IMR-90 (cell line): ENCODE data around the gene GGT5. TPM values are rescaled to one million over a fixed set of nuclear protein-coding genes. Genes with fewer than 3 reads are reported as not detected.
A peak's percentile ranks its signal among the peaks of the same experiment; 100 is the strongest.
"Not testable (repeated sequence)": the region's sequence is repeated elsewhere in the genome, so short reads cannot be mapped to it uniquely, and the experiment has no call there.

Experiments used
- ATAC-seq: fragments of 200-7000 bp; cut with Tn5 transposase; 2 replicates; pipeline ENCODE4 v1.9.1; 2020; ENCODE audit warnings: low read depth, mild to moderate bottlenecking, moderate library complexity
- BruUV-seq: library from RNA; stranded (reverse); fragments of 400-500 nt; replicated peaks from 2 replicates; lab custom pipeline; 2021; lab: Mats Ljungman, UMichigan
- CTCF ChIA-PET: fragments of 300-600 bp; formaldehyde crosslinking; extraction: SDS; loops from one replicate; lab custom pipeline; 2021; ENCODE audit warnings: antibody characterized with exemption; lab: Yijun Ruan, JAX
- POLR2A ChIA-PET: fragments of 300-600 bp; sonication (Branson Sonifier 250); formaldehyde crosslinking; loops from one replicate; lab custom pipeline; 2022; ENCODE audit warnings: antibody characterized with exemption; ENCODE audit not compliant: unreplicated experiment; lab: Charles Lee
- DNase-seq: peaks from one replicate; pipeline ENCODE4 v3.0.0; 2013
- H2AFZ ChIP-seq: replicated peaks from 2 replicates; pipeline ENCODE3; 2013; ENCODE audit warnings: low read length, mild to moderate bottlenecking; ENCODE audit not compliant: poor library complexity
- H2AK5ac ChIP-seq: 2 replicates; pipeline ENCODE4 v1.6.1; 2013; ENCODE audit warnings: low read depth, low read length, inconsistent platforms
- H2AK9ac ChIP-seq: replicated peaks from 2 replicates; pipeline ENCODE3; 2013; ENCODE audit warnings: mild to moderate bottlenecking, low read depth, low read length, moderate library complexity; ENCODE audit not compliant: poor library complexity
- H2BK120ac ChIP-seq: 2 replicates; pipeline ENCODE4 v1.6.1; 2013; ENCODE audit warnings: low read depth, low read length, inconsistent platforms
- H2BK15ac ChIP-seq: 3 replicates; pipeline ENCODE4 v1.6.1; 2013; ENCODE audit warnings: low read depth, low read length, inconsistent platforms
- H2BK20ac ChIP-seq: 2 replicates; pipeline ENCODE4 v1.6.1; 2013; ENCODE audit warnings: low read depth, mild to moderate bottlenecking, inconsistent platforms, low read length, moderate library complexity
- H2BK5ac ChIP-seq: 2 replicates; pipeline ENCODE4 v1.6.1; 2013; ENCODE audit warnings: mild to moderate bottlenecking, low read depth, low read length, inconsistent platforms; ENCODE audit not compliant: poor library complexity, severe bottlenecking
- H3K14ac ChIP-seq: replicated peaks from 2 replicates; pipeline ENCODE4 v1.6.1; 2013; ENCODE audit warnings: low read depth, low read length, inconsistent platforms
- H3K18ac ChIP-seq: 2 replicates; pipeline ENCODE4 v1.6.1; 2013; ENCODE audit warnings: low read depth, low read length, control low read depth
- H3K23ac ChIP-seq: 2 replicates; pipeline ENCODE4 v1.6.1; 2013; ENCODE audit warnings: low read depth, low read length, inconsistent platforms
- H3K27ac ChIP-seq: 2 replicates; pipeline ENCODE4 v1.5.1; 2013; ENCODE audit warnings: mild to moderate bottlenecking, control low read depth, low read length; ENCODE audit not compliant: insufficient read depth
- H3K27me3 ChIP-seq: 2 replicates; pipeline ENCODE4 v1.6.1; 2013; ENCODE audit warnings: low read length; ENCODE audit not compliant: control insufficient read depth, insufficient read depth
- H3K36me3 ChIP-seq: 2 replicates; pipeline ENCODE4 v1.6.1; 2013; ENCODE audit warnings: low read length, mixed read lengths; ENCODE audit not compliant: control insufficient read depth, insufficient read depth
- H3K4ac ChIP-seq: 2 replicates; pipeline ENCODE4 v1.6.1; 2013; ENCODE audit warnings: low read depth, low read length, inconsistent platforms
- H3K4me1 ChIP-seq: 2 replicates; pipeline ENCODE4 v1.6.1; 2013; ENCODE audit warnings: low read length, mixed read lengths; ENCODE audit not compliant: control insufficient read depth, insufficient read depth
- H3K4me2 ChIP-seq: 2 replicates; pipeline ENCODE4 v1.6.1; 2013; ENCODE audit warnings: low read depth, mild to moderate bottlenecking, control low read depth, low read length, moderate library complexity
- H3K4me3 ChIP-seq: 2 replicates; pipeline ENCODE4 v1.5.1; 2013; ENCODE audit warnings: low read depth, mild to moderate bottlenecking, control low read depth, low read length, moderate library complexity; ENCODE audit not compliant: insufficient read depth
- H3K56ac ChIP-seq: 2 replicates; pipeline ENCODE4 v1.6.1; 2013; ENCODE audit warnings: low read length, inconsistent platforms; ENCODE audit not compliant: insufficient read depth; ENCODE audit errors: extremely low read depth
- H3K79me1 ChIP-seq, 2 experiments: 2 replicates each; pipeline ENCODE4 v1.6.1; 2013; ENCODE audit warnings: low read length in 2 of 2, inconsistent platforms in 1 of 2, low read depth in 1 of 2
- H3K9ac ChIP-seq: 2 replicates; pipeline ENCODE4 v1.6.1; 2013; ENCODE audit warnings: low read depth, low read length, control low read depth
- H3K9me1 ChIP-seq: 2 replicates; pipeline ENCODE4 v1.6.1; 2013; ENCODE audit warnings: low read length, inconsistent platforms; ENCODE audit not compliant: insufficient read depth
- H3K9me3 ChIP-seq: 2 replicates; pipeline ENCODE4 v1.6.1; 2013; ENCODE audit warnings: low read length; ENCODE audit not compliant: control insufficient read depth, insufficient read depth
- H4K20me1 ChIP-seq: 2 replicates; pipeline ENCODE4 v1.6.1; 2013; ENCODE audit warnings: low read length, inconsistent platforms; ENCODE audit not compliant: insufficient read depth
- H4K5ac ChIP-seq: 2 replicates; pipeline ENCODE4 v1.6.1; 2013; ENCODE audit warnings: mild to moderate bottlenecking, low read depth, low read length, control low read depth
- H4K8ac ChIP-seq, 2 experiments: 2 replicates each; pipeline ENCODE4 v1.6.1; 2013; ENCODE audit warnings: low read depth in 2 of 2, low read length in 2 of 2, control low read depth in 1 of 2, inconsistent platforms in 1 of 2
- H4K91ac ChIP-seq: 2 replicates; pipeline ENCODE4 v1.6.1; 2013; ENCODE audit warnings: low read depth, low read length, inconsistent platforms; ENCODE audit not compliant: insufficient read depth
- CTCF ChIP-seq: conservative IDR thresholded peaks from 2 replicates; pipeline ENCODE4 v1.5.1; 2012; ENCODE audit warnings: mild to moderate bottlenecking, low read depth, low read length, improper control_type of control experiment
- RAD21 ChIP-seq: IDR thresholded peaks from 2 replicates; pipeline ENCODE4 v1.6.1; 2012; ENCODE audit warnings: low read length, improper control_type of control experiment
- SMC3 ChIP-seq: fragments of 150-350 bp; IDR thresholded peaks from 2 replicates; pipeline ENCODE4 v1.6.1; 2016; ENCODE audit warnings: low read depth, mild to moderate bottlenecking, antibody characterized with exemption, low read length, moderate library complexity
- WGBS, 2 experiments: methylation state at CpG; one replicate each; pipeline versions ENCODE4 v1.1.5 to v1.1.7; 2013; ENCODE audit warnings: missing lambda C conversion rate in 2 of 2; ENCODE audit not compliant: insufficient read length in 1 of 2; ENCODE audit errors: extremely low coverage in 2 of 2; 5-methylcytosine and 5-hydroxymethylcytosine counted together
- dilution Hi-C: fragments of 300-500 bp; cut with HindIII; formaldehyde crosslinking; loops from one replicate; pipeline ENCODE4 v1.14.3; 2018; ENCODE audit warnings: low sequenced_read_pairs; ENCODE audit not compliant: unreplicated experiment
- in situ Hi-C: fragments of 300-500 bp; cut with MboI; formaldehyde crosslinking; loops from 3 replicates; pipeline ENCODE4 v1.14.3; 2019; ENCODE audit warnings: low sequenced_read_pairs, inconsistent platforms, mixed read lengths
- intact Hi-C: fragments of 100-400 bp; cut with micrococcal nuclease; formaldehyde crosslinking; loops from 2 replicates; pipeline ENCODE4 v1.10.0; 2022
- polyA plus RNA-seq, 3 experiments: library from polyadenylated mRNA; depleted of rRNA; stranded (reverse); fragments of >200 nt; gene quantifications; 2 replicates each; pipeline ENCODE4 v1.2.3, GENCODE V29; 2012; ENCODE audit warnings: low replicate concordance in 1 of 3
- total RNA-seq: library from RNA; depleted of rRNA; stranded (reverse); fragments of >200 nt; gene quantifications from 2 replicates; pipeline ENCODE4 v1.2.3, GENCODE V29; 2012

GGT5 gene
- total and polyA plus RNA-seq, 2 of the 4 experiments (the other 2 are of a cell fraction) = 0.18 to 5.8 TPM

GRCh38 chr22:24259459-24259858 lies 14.6 kb upstream of the GGT5 start:
- H3K18ac ChIP-seq, H3K27me3 ChIP-seq, H3K9me1 ChIP-seq, H3K36me3 ChIP-seq, H2AFZ ChIP-seq, in situ Hi-C loops, H4K91ac ChIP-seq, H3K9me3 ChIP-seq, H4K5ac ChIP-seq, POLR2A ChIA-PET, H3K14ac ChIP-seq, H3K4me1 ChIP-seq, H3K27ac ChIP-seq, CTCF ChIA-PET, H2BK20ac ChIP-seq, H3K56ac ChIP-seq, H2AK9ac ChIP-seq, H3K23ac ChIP-seq, H3K9ac ChIP-seq, H3K4me2 ChIP-seq, BruUV-seq, H2BK15ac ChIP-seq, H3K4me3 ChIP-seq, H2AK5ac ChIP-seq, dilution Hi-C loops, H3K79me1 ChIP-seq, H4K20me1 ChIP-seq: not testable (repeated sequence)
- peak overlapping the region; percentile 68; the same call in 1 of the 2 replicates for H2BK120ac ChIP-seq
- peak overlapping the region; percentile 76 for H2BK5ac ChIP-seq
- peak overlapping the region in 1 of 2 experiments; percentile 83; a peak in 2 of 4 replicates for H4K8ac ChIP-seq
- no CpG with 5 or more reads among the region's 10 CpGs for WGBS, 2 experiments
- peak overlapping the region; percentile 50; the same call in 1 of the 2 replicates for H3K4ac ChIP-seq
- ATAC-seq (peak; percentile 56; the same call in 1 of the 2 replicates), DNase-seq (peak; percentile 81)
- intact Hi-C loops = loop anchor here (1.0 kb wide), 1 partner anchor 70 kb away; no protein-coding TSS in a partner anchor
- TF ChIP-seq SMC3 = peak; percentile 66
- TF ChIP-seq CTCF = peak; percentile 59
- peak; percentile 63 for TF ChIP-seq RAD21

- BruUV-seq, H3K18ac ChIP-seq, H3K4me1 ChIP-seq, H3K36me3 ChIP-seq, CTCF ChIA-PET, H4K5ac ChIP-seq, H4K8ac ChIP-seq, H3K23ac ChIP-seq, H3K27ac ChIP-seq, in situ Hi-C loops, H2BK120ac ChIP-seq, H4K91ac ChIP-seq, dilution Hi-C loops, H2BK15ac ChIP-seq, H3K9ac ChIP-seq, H3K4ac ChIP-seq, H3K9me3 ChIP-seq, ATAC-seq, H3K56ac ChIP-seq, H2AK9ac ChIP-seq, H3K79me1 ChIP-seq, H3K14ac ChIP-seq, intact Hi-C loops, H3K4me3 ChIP-seq, H2BK5ac ChIP-seq, H3K27me3 ChIP-seq, DNase-seq, H2BK20ac ChIP-seq, POLR2A ChIA-PET, H2AFZ ChIP-seq, H3K9me1 ChIP-seq, H4K20me1 ChIP-seq, H3K4me2 ChIP-seq, H2AK5ac ChIP-seq: not testable (repeated sequence)
- WGBS, 2 experiments = no CpG with 5 or more reads among the region's 7 CpGs
Measured at GRCh38 chr22:24256736-24257135, 11.9 kb upstream of the GGT5 start.
